Uterus (tissue), 2 donors: ENCODE measurements around the gene WTAP.

Source experiments
- POLR2A ChIP-seq, 2 donors: fragments of 450-650 bp; IDR thresholded peaks; one replicate each; pipeline ENCODE4 v1.6.1; 2016; ENCODE audit warnings: antibody characterized with exemption in 2 of 2, mild to moderate bottlenecking in 1 of 2, moderate library complexity in 1 of 2
- TF ChIP-seq, protein P1 (sequence below), 4 experiments: fragments of 200-600 bp in 2 of 4; fragments of 450-650 bp in 2 of 4; sonication (generic) in 2 of 4; IDR thresholded peaks; one replicate each; pipeline ENCODE4 v1.5.1; 2016 to 2019; ENCODE audit warnings: antibody characterized with exemption in 4 of 4, mild to moderate bottlenecking in 2 of 4, moderate library complexity in 1 of 4

DNA sequence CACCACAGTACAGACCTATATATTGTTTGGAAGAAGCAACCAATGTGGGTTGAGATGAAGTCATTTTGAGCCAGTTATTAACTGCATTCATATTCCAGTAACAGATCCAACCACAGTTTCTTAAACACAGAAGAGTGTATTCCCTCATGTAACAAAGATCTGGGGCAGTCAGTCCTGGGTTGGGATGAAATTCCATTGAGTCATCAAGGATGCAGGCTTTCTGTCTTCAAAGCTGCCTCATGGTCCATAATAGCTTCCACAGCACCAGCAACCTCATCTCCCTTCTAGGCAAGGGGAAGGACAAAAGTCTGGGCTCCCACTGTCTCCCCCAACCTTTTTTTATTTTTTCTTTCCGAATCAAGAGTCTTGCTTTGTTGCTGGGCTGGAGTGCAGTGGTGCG lies 31.3 kb upstream of the WTAP start:
- TF ChIP-seq, protein P1, sequence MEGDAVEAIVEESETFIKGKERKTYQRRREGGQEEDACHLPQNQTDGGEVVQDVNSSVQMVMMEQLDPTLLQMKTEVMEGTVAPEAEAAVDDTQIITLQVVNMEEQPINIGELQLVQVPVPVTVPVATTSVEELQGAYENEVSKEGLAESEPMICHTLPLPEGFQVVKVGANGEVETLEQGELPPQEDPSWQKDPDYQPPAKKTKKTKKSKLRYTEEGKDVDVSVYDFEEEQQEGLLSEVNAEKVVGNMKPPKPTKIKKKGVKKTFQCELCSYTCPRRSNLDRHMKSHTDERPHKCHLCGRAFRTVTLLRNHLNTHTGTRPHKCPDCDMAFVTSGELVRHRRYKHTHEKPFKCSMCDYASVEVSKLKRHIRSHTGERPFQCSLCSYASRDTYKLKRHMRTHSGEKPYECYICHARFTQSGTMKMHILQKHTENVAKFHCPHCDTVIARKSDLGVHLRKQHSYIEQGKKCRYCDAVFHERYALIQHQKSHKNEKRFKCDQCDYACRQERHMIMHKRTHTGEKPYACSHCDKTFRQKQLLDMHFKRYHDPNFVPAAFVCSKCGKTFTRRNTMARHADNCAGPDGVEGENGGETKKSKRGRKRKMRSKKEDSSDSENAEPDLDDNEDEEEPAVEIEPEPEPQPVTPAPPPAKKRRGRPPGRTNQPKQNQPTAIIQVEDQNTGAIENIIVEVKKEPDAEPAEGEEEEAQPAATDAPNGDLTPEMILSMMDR (IDR thresholded peaks at IDR 0.05): no peak
- TF ChIP-seq POLR2A (IDR thresholded peaks at IDR 0.05): no peak
